Activated CD8-positive, alpha-beta memory T cell treated with anti-CD3 and anti-CD28 coated beads for 36 hours (primary cell): ENCODE data around the gene H1-8. TPM values are rescaled to one million over a fixed set of nuclear protein-coding genes. Genes with fewer than 3 reads are reported as not detected.
"Not testable (repeated sequence)": the region's sequence is repeated elsewhere in the genome, so short reads cannot be mapped to it uniquely, and the experiment has no call there.

Source experiments
- CTCF ChIA-PET: fragments of 350-600 bp; sonication (Branson Sonifier 250); formaldehyde crosslinking; loops from one replicate; lab custom pipeline; 2021; ENCODE audit warnings: antibody characterized with exemption; lab: Charles Lee
- POLR2A ChIA-PET: fragments of 350-600 bp; sonication (Branson Sonifier 250); formaldehyde crosslinking; loops from one replicate; lab custom pipeline; 2021; ENCODE audit warnings: antibody characterized with exemption; lab: Charles Lee
- total RNA-seq, 2 experiments: library from RNA; stranded (reverse); gene quantifications; one replicate each; pipeline ENCODE4 v1.2.3, GENCODE V29; 2021

The H1-8 gene
- total RNA-seq, 2 experiments from 2014 or later: not detected

- ChIA-PET POLR2A (no interaction called here), CTCF (no interaction called here)
These were observed 12.7 kb upstream of the H1-8 start for GRCh38 chr3:129530251-129530791.

GRCh38 chr3:129530821-129531220, 12.2 kb upstream of the H1-8 start:
- POLR2A ChIA-PET: no interaction called here
- CTCF ChIA-PET: no interaction called here

DNA sequence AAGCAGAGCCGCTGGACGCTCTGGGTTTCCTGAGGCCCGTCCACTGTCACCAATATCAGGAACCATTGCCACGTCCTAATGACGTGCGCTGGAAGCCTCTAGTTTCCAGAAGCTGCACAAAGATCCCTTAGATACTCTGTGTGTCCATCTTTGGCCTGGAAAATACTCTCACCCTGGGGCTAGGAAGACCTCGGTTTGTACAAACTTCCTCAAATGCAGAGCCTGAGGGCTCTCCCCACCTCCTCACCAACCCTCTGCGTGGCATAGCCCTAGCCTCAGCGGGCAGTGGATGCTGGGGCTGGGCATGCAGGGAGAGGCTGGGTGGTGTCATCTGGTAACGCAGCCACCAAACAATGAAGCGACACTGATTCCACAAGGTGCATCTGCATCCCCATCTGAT, 11.3 kb upstream of the H1-8 start:
- POLR2A ChIA-PET: no interaction called here
- CTCF ChIA-PET: no interaction called here

GRCh38 chr3:129532261-129532660, 10.7 kb upstream of the H1-8 start:
- POLR2A ChIA-PET: no interaction called here
- CTCF ChIA-PET: no interaction called here

DNA sequence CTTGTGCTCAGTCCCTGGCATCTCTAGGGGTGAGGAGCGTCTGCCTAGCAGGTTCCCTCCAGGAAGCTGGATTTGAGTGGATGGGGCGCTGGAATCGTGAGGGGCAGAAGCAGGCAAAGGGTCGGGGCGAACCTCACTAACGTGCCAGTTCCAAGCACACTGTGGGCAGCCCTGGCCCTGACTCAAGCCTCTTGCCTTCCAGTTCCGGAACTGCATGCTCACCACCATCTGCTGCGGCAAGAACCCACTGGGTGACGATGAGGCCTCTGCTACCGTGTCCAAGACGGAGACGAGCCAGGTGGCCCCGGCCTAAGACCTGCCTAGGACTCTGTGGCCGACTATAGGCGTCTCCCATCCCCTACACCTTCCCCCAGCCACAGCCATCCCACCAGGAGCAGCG, 9.6 kb upstream of the H1-8 start:
- CTCF ChIA-PET: no interaction called here
- POLR2A ChIA-PET: no interaction called here

DNA sequence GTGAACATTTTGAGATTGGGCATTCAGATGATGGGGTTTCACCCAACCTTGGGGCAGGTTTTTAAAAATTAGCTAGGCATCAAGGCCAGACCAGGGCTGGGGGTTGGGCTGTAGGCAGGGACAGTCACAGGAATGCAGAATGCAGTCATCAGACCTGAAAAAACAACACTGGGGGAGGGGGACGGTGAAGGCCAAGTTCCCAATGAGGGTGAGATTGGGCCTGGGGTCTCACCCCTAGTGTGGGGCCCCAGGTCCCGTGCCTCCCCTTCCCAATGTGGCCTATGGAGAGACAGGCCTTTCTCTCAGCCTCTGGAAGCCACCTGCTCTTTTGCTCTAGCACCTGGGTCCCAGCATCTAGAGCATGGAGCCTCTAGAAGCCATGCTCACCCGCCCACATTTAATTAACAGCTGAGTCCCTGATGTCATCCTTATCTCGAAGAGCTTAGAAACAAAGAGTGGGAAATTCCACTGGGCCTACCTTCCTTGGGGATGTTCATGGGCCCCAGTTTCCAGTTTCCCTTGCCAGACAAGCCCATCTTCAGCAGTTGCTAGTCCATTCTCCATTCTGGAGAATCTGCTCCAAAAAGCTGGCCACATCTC, 8.4 kb upstream of the H1-8 start:
- ChIA-PET POLR2A (no interaction called here), CTCF (interaction anchor here (1.5 kb wide), 1 partner anchor 62 kb away, joined by 3 read pairs; no protein-coding TSS in a partner anchor)

DNA sequence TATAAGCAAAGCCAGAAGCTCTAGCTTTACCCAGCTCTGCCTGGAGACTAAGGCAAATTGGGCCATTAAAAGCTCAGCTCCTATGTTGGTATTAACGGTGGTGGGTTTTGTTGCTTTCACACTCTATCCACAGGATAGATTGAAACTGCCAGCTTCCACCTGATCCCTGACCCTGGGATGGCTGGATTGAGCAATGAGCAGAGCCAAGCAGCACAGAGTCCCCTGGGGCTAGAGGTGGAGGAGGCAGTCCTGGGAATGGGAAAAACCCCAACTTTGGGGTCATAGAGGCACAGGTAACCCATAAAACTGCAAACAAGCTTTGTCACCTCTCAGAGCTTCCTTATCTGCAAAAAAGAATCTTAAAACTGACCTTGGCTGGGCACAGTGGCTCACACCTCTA, 7.9 kb upstream of the H1-8 start:
- POLR2A ChIA-PET: no interaction called here
- CTCF ChIA-PET: interaction anchor here (1.5 kb wide), 1 partner anchor 62 kb away, joined by 3 read pairs; no protein-coding TSS in a partner anchor

DNA sequence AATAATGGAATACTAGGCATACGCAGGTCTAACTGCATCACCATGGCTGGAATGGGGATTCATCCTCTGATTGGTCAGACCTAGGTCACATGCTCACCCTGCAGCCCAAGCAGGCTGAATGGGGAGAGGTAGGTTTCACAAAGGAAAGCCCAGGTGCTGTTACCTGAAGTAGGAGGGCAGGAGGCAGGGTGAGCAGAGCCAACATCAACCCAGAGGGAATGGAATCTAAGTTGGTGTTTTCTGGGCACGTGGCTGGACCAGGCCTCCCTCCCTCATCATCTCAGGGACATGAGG, 6.7 kb upstream of the H1-8 start:
- CTCF ChIA-PET: no interaction called here
- POLR2A ChIA-PET: no interaction called here

DNA sequence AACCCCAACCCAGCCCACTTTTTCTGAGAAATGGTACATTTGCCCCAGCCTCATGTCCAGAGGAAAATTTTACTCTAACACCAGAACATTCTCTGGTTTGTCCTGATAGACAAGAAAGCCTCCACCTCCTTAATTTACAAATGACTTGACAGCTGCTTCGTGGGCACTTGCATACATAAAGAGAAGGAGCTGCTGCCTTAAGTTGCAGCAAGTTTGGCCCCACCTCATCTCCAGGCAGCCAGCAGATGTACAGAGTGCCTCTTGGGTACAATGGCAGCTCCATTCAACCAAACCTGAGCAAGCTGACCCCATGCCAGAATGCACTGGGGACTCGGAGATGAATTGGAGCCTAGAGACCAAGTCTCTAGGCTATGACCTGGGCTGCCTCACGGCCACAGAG, 6.2 kb upstream of the H1-8 start:
- ChIA-PET CTCF (interaction anchor here (0.7 kb wide), 1 partner anchor 46 kb away, joined by 3 read pairs; no protein-coding TSS in a partner anchor), POLR2A (no interaction called here)

- ChIA-PET CTCF (no interaction called here), POLR2A (no interaction called here)
These were observed 3.8 kb upstream of the H1-8 start for GRCh38 chr3:129539206-129539605.

- POLR2A ChIA-PET: no interaction called here
- CTCF ChIA-PET: no interaction called here
These were observed 2.0 kb upstream of the H1-8 start for GRCh38 chr3:129540776-129541516.

DNA sequence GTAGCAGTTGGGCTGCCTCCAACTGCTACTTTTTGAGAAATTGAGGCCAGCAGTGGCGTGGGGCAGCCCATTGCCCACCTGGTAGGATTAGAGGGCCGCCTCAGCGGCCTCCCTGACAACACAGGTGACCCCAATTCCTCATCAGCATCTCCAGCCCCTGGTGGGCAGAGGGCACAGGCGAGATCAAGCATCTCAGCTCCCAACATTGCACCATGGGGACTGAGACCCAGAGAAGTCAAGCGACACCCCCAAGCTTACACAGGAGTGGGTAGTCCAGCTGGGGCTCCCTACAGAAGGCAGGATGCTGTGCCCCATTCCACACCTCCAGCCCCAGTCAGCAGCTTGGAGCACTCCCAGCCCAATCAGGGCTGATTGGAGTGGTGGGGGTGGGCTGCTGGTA, 228 bp upstream of the H1-8 start:
- CTCF ChIA-PET: no interaction called here
- POLR2A ChIA-PET: no interaction called here

GRCh38 chr3:129543999-129544398, 1.0 kb downstream of the H1-8 start:
- POLR2A ChIA-PET: no interaction called here
- CTCF ChIA-PET: no interaction called here

DNA sequence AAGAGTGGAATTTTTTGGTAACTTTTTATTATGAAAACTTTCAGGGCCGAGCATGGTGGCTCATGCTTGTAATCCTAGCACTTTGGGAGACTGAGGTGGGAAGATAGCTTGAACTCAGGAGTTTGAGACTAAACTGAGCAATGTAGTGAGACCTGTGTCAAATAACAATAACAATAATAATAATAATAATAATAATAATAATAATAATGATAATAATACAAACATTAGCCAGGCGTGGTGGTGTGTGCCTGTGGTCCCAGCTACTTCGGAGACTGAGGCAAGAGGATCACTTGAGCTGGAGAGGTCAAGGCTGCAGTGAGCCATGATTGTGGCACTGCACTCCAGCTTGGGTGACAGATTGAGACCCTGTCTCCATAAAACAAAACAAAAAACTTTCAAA, 3.0 kb downstream of the H1-8 start:
- CTCF ChIA-PET, POLR2A ChIA-PET: not testable (repeated sequence)

- POLR2A ChIA-PET: no interaction called here
- CTCF ChIA-PET: no interaction called here
These were observed 4.3 kb downstream of the H1-8 start for GRCh38 chr3:129547241-129547640.

GRCh38 chr3:129548104-129548965, 5.4 kb downstream of the H1-8 start:
- CTCF ChIA-PET: no interaction called here
- POLR2A ChIA-PET: no interaction called here

- POLR2A ChIA-PET: no interaction called here
- CTCF ChIA-PET: no interaction called here
These were observed 6.2 kb downstream of the H1-8 start for GRCh38 chr3:129549006-129549800.

GRCh38 chr3:129549805-129550204, 6.8 kb downstream of the H1-8 start:
- POLR2A ChIA-PET: no interaction called here
- CTCF ChIA-PET: no interaction called here

DNA sequence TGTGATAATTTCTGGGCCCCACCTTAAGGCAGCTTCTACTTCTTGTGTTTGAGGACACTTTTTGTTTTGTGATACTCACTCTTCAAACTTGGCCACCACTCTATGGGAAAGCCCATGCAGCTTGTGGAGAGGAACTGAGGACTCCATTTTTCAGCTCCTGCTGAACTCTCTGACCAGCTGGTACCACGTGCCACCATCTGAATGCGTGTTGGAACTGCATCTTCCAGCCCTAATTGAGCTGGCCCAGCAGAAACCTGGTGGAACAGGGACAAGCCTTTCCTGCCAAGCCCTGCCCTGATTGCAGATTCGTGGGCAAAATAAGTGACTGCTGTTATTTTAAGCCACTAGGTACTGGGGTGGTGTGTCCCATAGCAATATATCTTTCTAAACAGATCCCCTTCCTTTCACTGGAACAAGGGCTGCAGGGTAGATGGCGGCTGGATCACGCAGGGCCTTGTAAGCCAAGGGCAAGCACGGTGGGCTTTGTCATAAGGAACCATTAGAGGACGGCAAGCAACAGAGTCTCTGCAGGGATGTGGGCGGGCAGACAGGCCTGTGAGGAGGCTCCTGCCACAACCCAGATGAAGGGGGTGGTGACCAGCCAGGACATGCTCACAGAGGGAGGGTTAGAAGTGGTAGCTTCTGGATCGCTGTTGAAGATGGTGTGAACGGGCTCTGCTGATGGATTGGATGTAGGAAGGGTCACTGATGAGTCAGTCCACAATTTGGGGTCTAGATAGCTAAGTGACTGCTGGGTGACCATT, 9.5 kb downstream of the H1-8 start:
- POLR2A ChIA-PET: no interaction called here
- CTCF ChIA-PET: no interaction called here
